Urinary bladder (tissue), 4 donors: Measurements from ENCODE around the gene UNKL. TPM values are rescaled to one million over a fixed set of nuclear protein-coding genes. Genes with fewer than 3 reads are reported as not detected.

ENCODE experiments used
- DNase-seq: peaks from one replicate; pipeline ENCODE4 v3.0.0-alpha.2; 2015; ENCODE audit errors: extremely low spot score
- H3K27ac ChIP-seq: one replicate; pipeline ENCODE4 v1.5.1; 2013; ENCODE audit warnings: low read depth, mild to moderate bottlenecking, moderate library complexity
- H3K36me3 ChIP-seq: one replicate; pipeline ENCODE4 v1.6.1; 2013; ENCODE audit warnings: mild to moderate bottlenecking, moderate library complexity; ENCODE audit not compliant: insufficient read depth
- H3K4me1 ChIP-seq: one replicate; pipeline ENCODE4 v1.6.1; 2013; ENCODE audit warnings: mild to moderate bottlenecking, moderate library complexity; ENCODE audit not compliant: insufficient read depth
- H3K4me3 ChIP-seq: one replicate; pipeline ENCODE4 v1.5.1; 2013; ENCODE audit warnings: low read depth, low read length
- WGBS: extraction: QIAGEN DNeasy Blood & Tissue Kit; methylation state at CpG from one replicate; pipeline ENCODE4 v1.1.7; 2013; 5-methylcytosine and 5-hydroxymethylcytosine counted together
- polyA plus RNA-seq: library from polyadenylated mRNA; stranded (reverse); fragments of 200-250 nt; gene quantifications from one replicate; pipeline ENCODE4 v1.2.3, GENCODE V29; 2013
- total RNA-seq: library from RNA; depleted of rRNA; stranded (reverse); fragments of >200 nt; gene quantifications from one replicate; pipeline ENCODE4 v1.2.3, GENCODE V29; 2014
- donor health status: healthy with polysubstance abuse.
- donor health status: healthy.

The UNKL gene
- total and polyA plus RNA-seq, 2 donors = 11.2 to 18.7 TPM

DNA sequence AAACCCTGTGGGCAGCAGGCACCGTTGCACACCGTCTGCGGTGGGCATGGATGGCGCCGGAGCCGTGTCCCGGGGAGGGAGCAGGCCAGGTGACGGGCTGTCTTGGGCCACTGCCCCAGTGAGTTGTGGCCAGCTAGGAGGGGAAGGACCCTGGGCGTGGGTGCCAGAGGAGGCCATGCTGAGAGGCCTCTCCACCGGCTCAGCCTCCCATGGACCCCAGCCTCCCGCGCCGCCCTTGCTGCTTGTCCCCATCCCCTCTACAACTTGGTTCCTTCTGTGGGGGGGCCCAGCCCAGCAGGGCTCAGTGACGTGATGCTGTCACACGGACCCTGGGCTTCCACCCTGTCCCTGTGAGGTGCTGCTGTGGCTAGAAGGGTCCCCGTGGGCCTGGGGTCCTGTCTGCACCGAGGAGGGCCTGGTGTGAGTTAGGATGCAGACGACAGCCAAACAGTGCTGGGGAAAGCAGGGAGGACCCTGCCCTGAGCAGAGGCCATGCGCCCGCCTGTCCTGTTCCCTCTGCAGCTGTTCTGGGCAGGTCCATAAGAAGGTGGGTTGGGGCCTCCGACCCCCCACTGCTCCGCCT, 93.8 kb downstream of the UNKL start:
- 87% methylated on average over 22 of the region's 22 CpGs for WGBS
- DNase-seq = no peak
- Histone ChIP-seq H3K4me3 (no peak overlapping the region), H3K27ac (no peak overlapping the region), H3K4me1 (no peaks in the 10 kb centered on the region), H3K36me3 (peaks cover 20% of the 10 kb centered on the region)

DNA sequence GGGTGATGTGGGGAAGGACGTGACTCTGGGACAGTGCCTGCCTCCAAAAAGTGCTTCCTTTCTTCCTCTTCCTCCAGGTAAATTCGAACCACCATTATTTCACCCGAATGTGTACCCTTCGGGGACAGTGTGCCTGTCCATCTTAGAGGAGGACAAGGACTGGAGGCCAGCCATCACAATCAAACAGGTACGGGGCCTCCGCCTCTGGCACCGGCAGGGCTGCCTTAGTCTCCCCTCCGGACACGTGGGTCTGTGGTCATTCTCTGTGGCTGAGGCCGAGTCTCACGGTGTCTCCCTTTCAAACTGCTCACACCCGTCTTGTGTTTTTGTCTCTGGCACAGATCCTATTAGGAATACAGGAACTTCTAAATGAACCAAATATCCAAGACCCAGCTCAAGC, 94.4 kb downstream of the UNKL start:
- H3K4me1 ChIP-seq = no peaks in the 10 kb centered on the region
- no peak overlapping the region for H3K4me3 ChIP-seq
- no peak for DNase-seq
- H3K27ac ChIP-seq = no peak overlapping the region
- 85% methylated on average over 12 of the region's 12 CpGs for WGBS
- peaks cover 20% of the 10 kb centered on the region for H3K36me3 ChIP-seq

DNA sequence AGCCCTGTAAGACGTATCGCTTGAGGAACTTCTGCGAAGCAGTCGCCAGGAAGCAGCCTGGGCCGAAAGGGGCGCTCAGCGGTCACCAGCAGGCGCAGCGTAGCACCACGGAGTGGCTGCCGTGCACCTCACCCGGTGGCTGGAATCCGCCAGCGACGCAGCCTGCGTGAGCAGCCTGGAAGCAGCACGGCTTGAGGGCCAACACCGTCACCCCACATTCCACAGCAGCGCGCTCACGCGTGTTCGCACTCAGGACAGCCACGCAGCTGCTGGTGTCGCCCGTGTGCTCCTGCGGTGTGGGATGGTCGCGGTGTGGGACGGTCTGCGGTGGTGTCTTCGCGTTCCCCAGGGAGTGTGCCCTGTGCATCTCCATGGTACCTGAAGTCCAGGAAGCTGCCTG, 95.5 kb downstream of the UNKL start:
- no peak overlapping the region for H3K4me3 ChIP-seq
- H3K4me1 ChIP-seq = no peaks in the 10 kb centered on the region
- WGBS = 92% methylated on average over 33 of the region's 33 CpGs
- H3K36me3 ChIP-seq = peaks cover 20% of the 10 kb centered on the region
- no peak for DNase-seq
- no peak overlapping the region for H3K27ac ChIP-seq

DNA sequence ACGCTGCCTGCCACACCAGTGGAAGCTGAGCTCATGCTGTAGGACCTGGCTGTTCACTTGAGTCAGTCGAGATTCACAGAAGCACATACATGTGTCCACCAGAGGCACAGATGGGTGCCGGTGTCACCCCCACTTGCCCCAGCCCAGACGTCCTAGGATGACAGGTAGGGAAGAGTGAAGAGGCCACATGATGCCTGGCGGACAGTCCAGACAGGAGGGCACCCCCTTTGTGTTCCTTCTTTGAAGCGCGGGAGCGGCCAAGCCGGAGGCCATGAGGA, 96.3 kb downstream of the UNKL start:
- H3K4me3 ChIP-seq = no peak overlapping the region
- no peaks in the 10 kb centered on the region for H3K4me1 ChIP-seq
- no peak overlapping the region for H3K27ac ChIP-seq
- H3K36me3 ChIP-seq = peaks cover 19% of the 10 kb centered on the region
- WGBS = 78% methylated on average over 9 of the region's 9 CpGs
- DNase-seq = no peak

DNA sequence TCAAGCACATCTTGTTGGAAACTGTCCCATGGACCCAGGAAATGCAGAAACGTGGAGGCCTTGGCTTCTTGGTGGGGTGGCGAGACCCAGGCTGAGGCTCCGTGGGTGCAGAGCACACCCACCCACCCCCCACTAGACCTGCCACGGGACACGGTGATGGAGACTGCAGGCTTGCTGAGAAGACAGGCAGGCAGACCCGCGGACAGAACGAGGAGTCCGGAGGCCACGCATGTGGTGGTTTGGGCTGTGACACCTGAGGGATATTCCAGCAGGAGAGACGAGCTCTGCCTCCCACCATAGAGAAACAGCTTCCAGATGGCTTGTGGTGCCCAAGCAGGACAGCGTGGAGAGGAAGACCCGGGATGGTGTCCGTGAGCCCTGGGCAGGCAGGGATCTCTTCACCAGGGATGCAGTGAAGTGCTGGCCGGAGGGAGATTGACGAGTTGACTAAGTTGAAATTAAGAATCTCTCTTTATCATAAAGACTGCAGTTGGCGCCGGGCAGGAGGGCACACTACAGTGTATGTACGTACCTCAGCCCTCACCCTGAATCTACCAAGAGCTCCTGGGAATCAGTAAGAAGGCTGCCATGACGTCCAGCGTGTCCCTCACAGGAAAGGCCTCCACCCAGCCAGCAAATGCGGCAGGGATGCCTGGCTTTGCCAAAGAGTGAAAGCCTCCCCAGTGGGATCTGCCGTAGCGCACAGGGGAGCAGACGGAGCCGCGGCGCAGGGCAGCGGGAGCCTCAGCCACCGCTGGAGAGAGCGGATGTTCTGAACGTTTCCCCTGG, 96.8 kb downstream of the UNKL start:
- WGBS = 89% methylated on average over 32 of the region's 32 CpGs
- peaks cover 17% of the 10 kb centered on the region for H3K36me3 ChIP-seq

DNA sequence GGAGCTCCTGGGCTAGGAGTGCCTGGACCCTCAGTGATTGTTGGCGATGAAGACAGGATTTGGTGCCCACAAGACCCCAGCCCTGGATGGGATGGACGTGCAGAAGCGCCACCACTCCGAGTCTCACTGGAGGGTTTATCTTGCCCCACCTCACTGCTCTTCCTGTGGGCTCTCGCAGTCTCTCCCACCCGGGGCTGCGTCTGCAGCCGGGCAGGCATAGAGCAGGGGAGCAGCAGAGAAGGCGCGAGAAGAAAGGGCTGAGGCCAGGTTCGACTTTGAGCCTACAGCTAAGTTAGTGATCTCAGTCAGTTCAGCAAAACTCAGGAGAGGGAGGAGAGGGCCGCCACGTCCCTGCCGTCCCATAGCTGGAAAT, 98.5 kb downstream of the UNKL start:
- Histone ChIP-seq H3K27ac (no peak overlapping the region), H3K4me1 (peaks cover 4% of the 10 kb centered on the region), H3K4me3 (no peak overlapping the region), H3K36me3 (peaks cover 16% of the 10 kb centered on the region)
- WGBS = 87% methylated on average over 14 of the region's 14 CpGs
- no peak for DNase-seq

More for the DNA sequence above, 96.8 kb downstream of the UNKL start:
- no peak overlapping the region for H3K4me3 ChIP-seq
- no peak for DNase-seq
- no peaks in the 10 kb centered on the region for H3K4me1 ChIP-seq
- H3K27ac ChIP-seq = no peak overlapping the region

DNA sequence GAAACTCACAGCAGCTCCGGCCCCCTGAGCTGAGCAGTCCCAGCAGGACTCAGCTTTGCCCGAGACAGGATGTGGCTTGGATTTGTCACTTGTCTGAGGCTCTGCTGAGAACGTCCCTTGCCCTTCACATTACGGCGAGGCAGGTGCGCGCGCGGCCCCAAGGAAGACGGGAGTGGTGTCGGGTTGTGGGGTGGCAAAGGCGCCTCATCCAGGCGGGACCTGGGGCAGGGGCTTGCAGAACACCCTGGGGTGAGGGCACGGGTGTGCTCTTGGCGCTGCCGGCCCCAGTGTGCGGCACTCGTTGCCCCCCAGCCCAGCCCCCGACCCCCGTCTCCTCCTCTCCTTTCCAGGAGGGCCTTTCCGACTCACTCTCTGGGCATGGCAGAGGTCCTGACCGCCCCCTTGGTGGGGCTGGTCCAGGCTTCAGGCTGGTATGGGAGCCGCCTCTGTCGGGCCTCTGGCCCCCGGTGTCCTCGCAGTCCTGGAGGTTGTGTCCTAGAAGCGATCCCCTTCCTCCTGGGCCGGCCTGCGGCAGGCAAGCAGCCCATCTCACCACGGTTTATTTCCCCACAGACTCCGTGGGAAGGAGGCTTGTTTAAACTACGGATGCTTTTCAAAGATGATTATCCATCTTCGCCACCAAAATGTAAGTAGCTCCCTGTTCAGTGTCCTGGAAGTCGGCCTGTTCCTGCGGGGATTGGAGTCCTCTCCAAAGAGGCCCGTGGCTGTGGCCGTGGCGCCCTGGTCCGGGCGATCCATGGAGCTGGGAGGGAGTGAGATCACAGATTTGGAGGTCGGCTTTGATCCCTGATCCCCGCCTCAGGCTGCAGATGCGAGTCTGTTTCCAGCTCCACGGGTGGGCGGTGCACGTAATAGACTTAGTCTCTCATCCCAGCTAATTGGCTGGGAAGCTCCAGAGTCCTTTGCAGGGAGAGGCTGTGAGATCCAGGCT, 99.1 kb downstream of the UNKL start:
- WGBS = 83% methylated on average over 46 of the region's 46 CpGs
- DNase-seq = no peak
- H3K4me1 ChIP-seq = peaks cover 4% of the 10 kb centered on the region
- peaks cover 10% of the 10 kb centered on the region for H3K36me3 ChIP-seq
- H3K27ac ChIP-seq = no peak overlapping the region
- H3K4me3 ChIP-seq = no peak overlapping the region

DNA sequence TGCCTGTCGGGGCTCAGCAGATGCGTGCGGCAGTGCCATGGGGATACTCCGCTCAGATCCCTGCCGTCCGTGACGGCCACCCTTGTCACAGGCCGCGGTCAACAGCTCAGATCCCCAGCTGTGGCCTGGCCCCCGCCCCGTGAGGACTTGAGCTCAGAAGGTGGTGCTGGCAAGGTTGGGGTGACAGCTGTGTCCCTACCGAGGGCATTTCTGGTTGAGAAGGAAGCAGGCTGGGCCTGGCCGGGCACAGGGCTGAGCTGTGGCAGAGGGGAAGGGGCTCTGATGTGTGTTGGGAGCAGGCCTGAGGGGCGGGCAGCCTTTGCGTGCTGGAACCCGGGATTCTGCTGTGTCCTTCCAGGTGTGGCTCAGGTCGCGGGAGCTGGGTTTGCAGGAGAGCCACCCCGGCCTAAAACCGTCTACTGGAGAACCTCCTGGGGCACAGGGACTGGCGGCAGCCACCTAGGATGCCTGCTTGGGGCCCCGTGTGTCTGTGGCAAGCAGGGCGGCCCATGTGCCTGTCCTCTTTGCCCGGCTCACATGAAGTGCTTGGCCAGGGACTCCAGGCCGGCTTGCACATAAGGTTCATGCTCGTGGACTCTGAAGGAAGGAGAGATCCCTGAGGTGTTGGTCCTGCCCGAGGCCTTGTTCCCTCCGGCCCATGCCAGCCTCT, 100.0 kb downstream of the UNKL start:
- H3K36me3 ChIP-seq = peaks cover 9% of the 10 kb centered on the region
- no peak overlapping the region for H3K27ac ChIP-seq
- 88% methylated on average over 28 of the region's 28 CpGs for WGBS
- no peak overlapping the region for H3K4me3 ChIP-seq
- no peak for DNase-seq
- peaks cover 4% of the 10 kb centered on the region for H3K4me1 ChIP-seq

DNA sequence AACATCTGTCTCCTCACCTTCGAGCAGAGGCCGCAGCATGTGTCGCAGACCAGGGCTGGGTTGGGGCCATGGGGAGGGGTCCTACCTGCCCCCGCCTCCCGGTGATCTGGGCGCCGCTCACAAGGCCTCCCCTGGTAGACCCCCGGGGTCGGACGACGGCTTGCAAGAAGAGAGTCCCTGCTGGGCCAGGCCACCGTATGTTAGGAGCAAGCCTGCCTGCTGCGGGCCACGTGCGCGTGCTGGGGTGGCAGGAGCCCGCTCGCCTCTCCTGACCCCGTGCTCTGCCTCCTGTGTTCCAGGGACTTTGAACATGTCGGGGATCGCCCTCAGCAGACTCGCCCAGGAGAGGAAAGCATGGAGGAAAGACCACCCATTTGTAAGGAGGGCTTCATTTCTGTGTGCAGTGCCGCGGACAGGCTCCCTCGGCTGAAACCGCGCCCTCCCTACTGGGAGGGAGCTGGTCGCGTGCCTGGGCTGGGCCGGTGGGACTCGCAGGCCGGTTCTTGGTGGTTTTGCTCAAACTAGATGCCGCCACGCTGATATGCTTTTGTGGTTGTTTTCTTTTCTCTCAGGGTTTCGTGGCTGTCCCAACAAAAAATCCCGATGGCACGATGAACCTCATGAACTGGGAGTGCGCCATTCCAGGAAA, 100.7 kb downstream of the UNKL start:
- H3K4me1 ChIP-seq = peaks cover 4% of the 10 kb centered on the region
- H3K4me3 ChIP-seq = no peak overlapping the region
- H3K36me3 ChIP-seq = peaks cover 9% of the 10 kb centered on the region
- no peak for DNase-seq
- 87% methylated on average over 38 of the region's 38 CpGs for WGBS
- H3K27ac ChIP-seq = no peak overlapping the region

Other genes with a start within 250 kb of the UNKL start
- not detected for gene TPSG1, start 189.4 kb downstream of the UNKL start, total RNA-seq
- 0.71 TPM for gene TPSG1, start 189.4 kb downstream of the UNKL start, polyA plus RNA-seq
- 4.4 TPM for gene TPSB2, start 184.5 kb downstream of the UNKL start, total RNA-seq
- 80.3 TPM for gene TPSB2, start 184.5 kb downstream of the UNKL start, polyA plus RNA-seq
- gene TPSAB1, start 174.0 kb downstream of the UNKL start, total RNA-seq = 10.8 TPM
- 72.9 TPM for gene TPSAB1, start 174.0 kb downstream of the UNKL start, polyA plus RNA-seq
- 1.1 TPM for gene TPSD1, start 158.6 kb downstream of the UNKL start, total RNA-seq
- gene TPSD1, start 158.6 kb downstream of the UNKL start, polyA plus RNA-seq = 2.1 TPM
- gene UBE2I, start 105.1 kb downstream of the UNKL start, total RNA-seq = 41.9 TPM
- gene UBE2I, start 105.1 kb downstream of the UNKL start, polyA plus RNA-seq = 84.1 TPM
- 0.63 TPM for gene BAIAP3, start 81.1 kb downstream of the UNKL start, total RNA-seq
- gene BAIAP3, start 81.1 kb downstream of the UNKL start, polyA plus RNA-seq = 2.7 TPM
- 22.3 TPM for gene TSR3, start 62.8 kb downstream of the UNKL start, total RNA-seq
- gene TSR3, start 62.8 kb downstream of the UNKL start, polyA plus RNA-seq = 62.1 TPM
- gene GNPTG, start 62.8 kb downstream of the UNKL start, total RNA-seq = 28.0 TPM
- gene GNPTG, start 62.8 kb downstream of the UNKL start, polyA plus RNA-seq = 70.4 TPM
- gene UQCC4, start 6.0 kb upstream of the UNKL start, total RNA-seq = 8.5 TPM
- 26.4 TPM for gene UQCC4, start 6.0 kb upstream of the UNKL start, polyA plus RNA-seq
- not detected for gene PERCC1, start 16.4 kb upstream of the UNKL start, total RNA-seq
- not detected for gene PERCC1, start 16.4 kb upstream of the UNKL start, polyA plus RNA-seq
- 0.37 TPM for gene CCDC154, start 29.9 kb upstream of the UNKL start, total RNA-seq
- 0.86 TPM for gene CCDC154, start 29.9 kb upstream of the UNKL start, polyA plus RNA-seq
- gene CLCN7, start 60.3 kb upstream of the UNKL start, total RNA-seq = 19.6 TPM
- 64.0 TPM for gene CLCN7, start 60.3 kb upstream of the UNKL start, polyA plus RNA-seq
- gene PTX4, start 74.2 kb upstream of the UNKL start, total RNA-seq = not detected
- 0.10 TPM for gene PTX4, start 74.2 kb upstream of the UNKL start, polyA plus RNA-seq
- gene TELO2, start 78.7 kb upstream of the UNKL start, total RNA-seq = 10.6 TPM
- gene TELO2, start 78.7 kb upstream of the UNKL start, polyA plus RNA-seq = 39.7 TPM
- 10.0 TPM for gene TMEM204, start 119.0 kb upstream of the UNKL start, total RNA-seq
- 66.0 TPM for gene TMEM204, start 119.0 kb upstream of the UNKL start, polyA plus RNA-seq
- gene IFT140, start 197.4 kb upstream of the UNKL start, total RNA-seq = 22.2 TPM
- gene IFT140, start 197.4 kb upstream of the UNKL start, polyA plus RNA-seq = 18.3 TPM
- 10.3 TPM for gene CRAMP1, start 197.7 kb upstream of the UNKL start, total RNA-seq
- gene CRAMP1, start 197.7 kb upstream of the UNKL start, polyA plus RNA-seq = 11.2 TPM